GM23338 (cell line): ENCODE measurements around the gene ABCC12. TPM values are rescaled to one million over a fixed set of nuclear protein-coding genes. Genes with fewer than 3 reads are reported as not detected.

Source experiments
- ATAC-seq: fragments of 200-7000 bp; cut with Tn5 transposase; 3 replicates; pipeline ENCODE4 v1.9.1; 2020
- DNase-seq: peaks from one replicate; pipeline ENCODE4 v3.0.0-alpha.2; 2015; ENCODE audit warnings: low spot score
- H2AFZ ChIP-seq: fragments of 200-600 bp; sonication (generic); 2 replicates; pipeline ENCODE4 v1.8.0; 2016; ENCODE audit warnings: antibody characterized with exemption, mild to moderate bottlenecking, moderate library complexity
- H3F3A ChIP-seq: fragments of 200-600 bp; sonication (generic); replicated peaks from 2 replicates; pipeline ENCODE4 v1.8.0; 2017; ENCODE audit warnings: antibody characterized with exemption, mixed run types, low read depth
- H3K27ac ChIP-seq: fragments of 200-600 bp; sonication (generic); 2 replicates; pipeline ENCODE4 v1.6.1; 2016; ENCODE audit warnings: low read depth
- H3K27me3 ChIP-seq: fragments of 200-600 bp; sonication (generic); 2 replicates; pipeline ENCODE4 v1.8.0; 2016; ENCODE audit warnings: mild to moderate bottlenecking, mixed run types, moderate library complexity; ENCODE audit not compliant: insufficient read depth
- H3K36me3 ChIP-seq: fragments of 200-600 bp; sonication (generic); 2 replicates; pipeline ENCODE4 v1.8.0; 2016; ENCODE audit warnings: mild to moderate bottlenecking; ENCODE audit not compliant: insufficient read depth
- H3K4me1 ChIP-seq: fragments of 200-600 bp; sonication (generic); 2 replicates; pipeline ENCODE4 v1.8.0; 2016; ENCODE audit warnings: mild to moderate bottlenecking, moderate library complexity; ENCODE audit not compliant: insufficient read depth
- H3K4me2 ChIP-seq: fragments of 200-600 bp; sonication (generic); 2 replicates; pipeline ENCODE4 v1.7.1; 2017; ENCODE audit warnings: mixed run types
- H3K4me3 ChIP-seq: fragments of 200-600 bp; sonication (generic); 2 replicates; pipeline ENCODE4 v1.6.1; 2016; ENCODE audit warnings: mixed run types
- H3K79me2 ChIP-seq: fragments of 200-600 bp; sonication (generic); replicated peaks from 2 replicates; pipeline ENCODE4 v1.8.0; 2017; ENCODE audit warnings: mild to moderate bottlenecking; ENCODE audit not compliant: insufficient read depth
- H3K9me2 ChIP-seq: fragments of 200-600 bp; sonication (generic); 2 replicates; pipeline ENCODE4 v1.8.0; 2017; ENCODE audit not compliant: insufficient read depth
- H4K20me1 ChIP-seq: fragments of 200-600 bp; sonication (generic); replicated peaks from 2 replicates; pipeline ENCODE4 v1.8.0; 2017; ENCODE audit warnings: mild to moderate bottlenecking; ENCODE audit not compliant: insufficient read depth
- H3K27ac Mint-ChIP-seq: 2 replicates; pipeline ENCODE4 v1.8.0; 2020; ENCODE audit warnings: inconsistent platforms, mild to moderate bottlenecking, moderate library complexity, mixed read lengths
- H3K27me3 Mint-ChIP-seq: 3 replicates; pipeline ENCODE4 v1.8.0; 2022; ENCODE audit warnings: low read depth, mild to moderate bottlenecking, moderate library complexity, mixed read lengths, inconsistent platforms; ENCODE audit not compliant: insufficient read depth, poor library complexity
- H3K36me3 Mint-ChIP-seq: 3 replicates; pipeline ENCODE4 v1.8.0; 2021; ENCODE audit warnings: low read depth, mild to moderate bottlenecking, inconsistent platforms, moderate library complexity, mixed read lengths
- H3K4me1 Mint-ChIP-seq: 3 replicates; pipeline ENCODE4 v1.8.0; 2020; ENCODE audit warnings: mild to moderate bottlenecking, inconsistent platforms, mixed read lengths
- H3K4me3 Mint-ChIP-seq: 3 replicates; pipeline ENCODE4 v1.8.0; 2021; ENCODE audit warnings: moderate library complexity, mild to moderate bottlenecking, inconsistent platforms, mixed read lengths
- H3K9me3 Mint-ChIP-seq: 3 replicates; pipeline ENCODE4 v1.8.0; 2020; ENCODE audit warnings: moderate library complexity, mild to moderate bottlenecking, inconsistent platforms, mixed read lengths
- CREB1 ChIP-seq: fragments of 250-450 bp; sonication (Bioruptor Pico); IDR thresholded peaks from 2 replicates; pipeline ENCODE4 v1.5.0; 2020; ENCODE audit warnings: low read depth, mild to moderate bottlenecking, moderate library complexity
- EZH2 ChIP-seq: fragments of 200-600 bp; sonication (generic); IDR thresholded peaks from one replicate; pipeline ENCODE4 v1.8.0; 2017; ENCODE audit warnings: antibody characterized with exemption, mild to moderate bottlenecking, low read depth; ENCODE audit not compliant: unreplicated experiment
- EZH2phosphoT487 ChIP-seq: fragments of 200-600 bp; sonication (generic); IDR thresholded peaks from one replicate; pipeline ENCODE4 v1.8.1; 2018; ENCODE audit warnings: antibody characterized with exemption; ENCODE audit not compliant: unreplicated experiment
- JUNB ChIP-seq: IDR thresholded peaks from one replicate; pipeline ENCODE4 v1.6.1; 2016; ENCODE audit warnings: antibody characterized with exemption; ENCODE audit not compliant: unreplicated experiment
- NANOG ChIP-seq: IDR thresholded peaks from 2 replicates; pipeline ENCODE4 v1.6.1; 2016; ENCODE audit warnings: antibody characterized with exemption, borderline replicate concordance
- POLR2AphosphoS5 ChIP-seq: IDR thresholded peaks from 2 replicates; pipeline ENCODE4 v1.6.1; 2016; ENCODE audit warnings: antibody characterized with exemption, low read depth
- STAT1 ChIP-seq: IDR thresholded peaks from one replicate; pipeline ENCODE4 v1.6.1; 2016; ENCODE audit warnings: antibody characterized with exemption; ENCODE audit not compliant: unreplicated experiment
- polyA plus RNA-seq: library from polyadenylated mRNA; unstranded; fragments of >200 nt; fragmentation: Nextera tagmentation; extraction: Ambion mirVana; gene quantifications from 2 replicates; pipeline ENCODE4 v1.2.1, GENCODE V29; 2016
- total RNA-seq: library from RNA; depleted of rRNA; stranded (reverse); fragments of >200 nt; shearing (Covaris generic); gene quantifications from 2 replicates; pipeline ENCODE4 v1.2.3, GENCODE V29; 2014
- TF ChIP-seq, protein P1 (sequence below): IDR thresholded peaks from one replicate; pipeline ENCODE4 v1.6.1; 2018; ENCODE audit warnings: antibody characterized with exemption; ENCODE audit not compliant: unreplicated experiment
- TF ChIP-seq, protein P2 (sequence below), 2 experiments: fragments of 200-600 bp in 1 of 2; sonication (generic) in 1 of 2; conservative IDR thresholded peaks; 2 replicates each; pipeline versions ENCODE4 v1.5.1 to v1.6.1; 2016 to 2017; ENCODE audit warnings: antibody characterized with exemption in 2 of 2, low read depth in 2 of 2, mild to moderate bottlenecking in 2 of 2, moderate library complexity in 1 of 2
- TF ChIP-seq, protein P3 (sequence below): IDR thresholded peaks from 2 replicates; pipeline ENCODE4 v1.6.1; 2016; ENCODE audit warnings: antibody characterized with exemption

ABCC12 gene
- total and polyA plus RNA-seq, 2 experiments from 2014 or later, result not detected

GRCh38 chr16:48150707-48151106 lies 5.1 kb downstream of the ABCC12 start (continued):
- TF ChIP-seq EZH2phosphoT487 (no peak), POLR2AphosphoS5 (no peak), JUNB (no peak), CREB1 (no peak), NANOG (no peak), STAT1 (no peak), EZH2 (no peak)
- TF ChIP-seq, protein P1, sequence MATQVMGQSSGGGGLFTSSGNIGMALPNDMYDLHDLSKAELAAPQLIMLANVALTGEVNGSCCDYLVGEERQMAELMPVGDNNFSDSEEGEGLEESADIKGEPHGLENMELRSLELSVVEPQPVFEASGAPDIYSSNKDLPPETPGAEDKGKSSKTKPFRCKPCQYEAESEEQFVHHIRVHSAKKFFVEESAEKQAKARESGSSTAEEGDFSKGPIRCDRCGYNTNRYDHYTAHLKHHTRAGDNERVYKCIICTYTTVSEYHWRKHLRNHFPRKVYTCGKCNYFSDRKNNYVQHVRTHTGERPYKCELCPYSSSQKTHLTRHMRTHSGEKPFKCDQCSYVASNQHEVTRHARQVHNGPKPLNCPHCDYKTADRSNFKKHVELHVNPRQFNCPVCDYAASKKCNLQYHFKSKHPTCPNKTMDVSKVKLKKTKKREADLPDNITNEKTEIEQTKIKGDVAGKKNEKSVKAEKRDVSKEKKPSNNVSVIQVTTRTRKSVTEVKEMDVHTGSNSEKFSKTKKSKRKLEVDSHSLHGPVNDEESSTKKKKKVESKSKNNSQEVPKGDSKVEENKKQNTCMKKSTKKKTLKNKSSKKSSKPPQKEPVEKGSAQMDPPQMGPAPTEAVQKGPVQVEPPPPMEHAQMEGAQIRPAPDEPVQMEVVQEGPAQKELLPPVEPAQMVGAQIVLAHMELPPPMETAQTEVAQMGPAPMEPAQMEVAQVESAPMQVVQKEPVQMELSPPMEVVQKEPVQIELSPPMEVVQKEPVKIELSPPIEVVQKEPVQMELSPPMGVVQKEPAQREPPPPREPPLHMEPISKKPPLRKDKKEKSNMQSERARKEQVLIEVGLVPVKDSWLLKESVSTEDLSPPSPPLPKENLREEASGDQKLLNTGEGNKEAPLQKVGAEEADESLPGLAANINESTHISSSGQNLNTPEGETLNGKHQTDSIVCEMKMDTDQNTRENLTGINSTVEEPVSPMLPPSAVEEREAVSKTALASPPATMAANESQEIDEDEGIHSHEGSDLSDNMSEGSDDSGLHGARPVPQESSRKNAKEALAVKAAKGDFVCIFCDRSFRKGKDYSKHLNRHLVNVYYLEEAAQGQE, result no peak
- TF ChIP-seq, protein P2, sequence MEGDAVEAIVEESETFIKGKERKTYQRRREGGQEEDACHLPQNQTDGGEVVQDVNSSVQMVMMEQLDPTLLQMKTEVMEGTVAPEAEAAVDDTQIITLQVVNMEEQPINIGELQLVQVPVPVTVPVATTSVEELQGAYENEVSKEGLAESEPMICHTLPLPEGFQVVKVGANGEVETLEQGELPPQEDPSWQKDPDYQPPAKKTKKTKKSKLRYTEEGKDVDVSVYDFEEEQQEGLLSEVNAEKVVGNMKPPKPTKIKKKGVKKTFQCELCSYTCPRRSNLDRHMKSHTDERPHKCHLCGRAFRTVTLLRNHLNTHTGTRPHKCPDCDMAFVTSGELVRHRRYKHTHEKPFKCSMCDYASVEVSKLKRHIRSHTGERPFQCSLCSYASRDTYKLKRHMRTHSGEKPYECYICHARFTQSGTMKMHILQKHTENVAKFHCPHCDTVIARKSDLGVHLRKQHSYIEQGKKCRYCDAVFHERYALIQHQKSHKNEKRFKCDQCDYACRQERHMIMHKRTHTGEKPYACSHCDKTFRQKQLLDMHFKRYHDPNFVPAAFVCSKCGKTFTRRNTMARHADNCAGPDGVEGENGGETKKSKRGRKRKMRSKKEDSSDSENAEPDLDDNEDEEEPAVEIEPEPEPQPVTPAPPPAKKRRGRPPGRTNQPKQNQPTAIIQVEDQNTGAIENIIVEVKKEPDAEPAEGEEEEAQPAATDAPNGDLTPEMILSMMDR (conservative IDR thresholded peaks at IDR 0.05; ENCODE audit: low read depth in 2 of 2), result no peak
- TF ChIP-seq, protein P3, sequence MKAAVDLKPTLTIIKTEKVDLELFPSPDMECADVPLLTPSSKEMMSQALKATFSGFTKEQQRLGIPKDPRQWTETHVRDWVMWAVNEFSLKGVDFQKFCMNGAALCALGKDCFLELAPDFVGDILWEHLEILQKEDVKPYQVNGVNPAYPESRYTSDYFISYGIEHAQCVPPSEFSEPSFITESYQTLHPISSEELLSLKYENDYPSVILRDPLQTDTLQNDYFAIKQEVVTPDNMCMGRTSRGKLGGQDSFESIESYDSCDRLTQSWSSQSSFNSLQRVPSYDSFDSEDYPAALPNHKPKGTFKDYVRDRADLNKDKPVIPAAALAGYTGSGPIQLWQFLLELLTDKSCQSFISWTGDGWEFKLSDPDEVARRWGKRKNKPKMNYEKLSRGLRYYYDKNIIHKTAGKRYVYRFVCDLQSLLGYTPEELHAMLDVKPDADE, result no peak

DNA sequence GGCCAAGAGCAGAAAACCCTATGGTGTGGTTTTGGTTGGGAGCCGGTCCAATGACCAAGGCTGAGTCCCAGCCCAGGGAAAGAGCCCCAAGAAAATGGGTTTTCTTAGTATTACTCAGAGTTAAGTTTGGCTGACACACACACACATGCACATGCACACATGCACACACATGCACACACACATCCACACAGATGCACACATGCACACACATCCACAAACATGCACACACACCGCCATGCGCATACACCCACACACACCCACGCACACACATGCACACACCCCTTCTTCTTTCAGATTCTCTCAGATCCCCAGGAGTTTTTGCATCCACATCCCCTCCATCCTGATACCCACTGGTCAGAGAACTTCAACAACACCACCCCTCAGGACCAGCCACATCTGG lies 9.1 kb downstream of the ABCC12 start:
- no peak overlapping the region for H2AFZ ChIP-seq
- no peaks in the 10 kb centered on the region for H3K36me3 ChIP-seq
- no peaks in the 10 kb centered on the region for H3K9me2 ChIP-seq
- H4K20me1 ChIP-seq, result no peaks in the 10 kb centered on the region
- H3K27ac ChIP-seq, result no peak overlapping the region
- Mint-ChIP-seq H3K27ac (no peak overlapping the region), H3K4me1 (peaks cover 4% of the 10 kb centered on the region; the same call in 2 of the 3 replicates), H3K9me3 (peaks cover 12% of the 10 kb centered on the region), H3K4me3 (no peak overlapping the region), H3K27me3 (peaks cover 6% of the 10 kb centered on the region), H3K36me3 (no peaks in the 10 kb centered on the region)
- no peak for ATAC-seq
- H3F3A ChIP-seq, result no peaks in the 10 kb centered on the region
- no peak overlapping the region for H3K4me2 ChIP-seq
- H3K4me3 ChIP-seq, result no peak overlapping the region
- TF ChIP-seq POLR2AphosphoS5, result no peak
- no peaks in the 10 kb centered on the region for H3K79me2 ChIP-seq
- DNase-seq, result no peak
- H3K27me3 ChIP-seq, result no peaks in the 10 kb centered on the region
- no peaks in the 10 kb centered on the region for H3K4me1 ChIP-seq
